ENCODE results near the gene CLPTM1. TPM values are rescaled to one million over a fixed set of nuclear protein-coding genes. Genes with fewer than 3 reads are reported as not detected.
A peak's percentile ranks its signal among the peaks of the same experiment; 100 is the strongest.
"Not testable (repeated sequence)": the region's sequence is repeated elsewhere in the genome, so short reads cannot be mapped to it uniquely, and the experiment has no call there.

Gene CLPTM1
- total and polyA plus RNA-seq, 2 experiments from 2014 or later, result 59.6 to 71.4 TPM

GRCh38 chr19:44993926-44994537 lies 38.9 kb downstream of the CLPTM1 start:
- H3K36me3 ChIP-seq, result peaks cover 15% of the 10 kb centered on the region
- no peaks in the 10 kb centered on the region for H3K4me1 ChIP-seq (ENCODE audit: low read depth)
- H3K4me3 ChIP-seq, result no peak overlapping the region
- no peaks in the 10 kb centered on the region for H3K27me3 ChIP-seq
- DNase-seq (ENCODE audit: low read depth in 1 of 2, low spot score in 1 of 2), result no peak
- no peak for TF ChIP-seq CTCF (IDR thresholded peaks at IDR 0.05; ENCODE audit: low read depth, low read length)
- H3K9me3 ChIP-seq (ENCODE audit: low read depth), result no peaks in the 10 kb centered on the region
- H3K27ac ChIP-seq, result no peak overlapping the region

- Histone ChIP-seq H3K36me3 (no peaks in the 10 kb centered on the region), H3K27ac (no peak overlapping the region), H3K4me1 (ENCODE audit: low read depth) (peaks cover 4% of the 10 kb centered on the region), H3K27me3 (no peaks in the 10 kb centered on the region), H3K4me3 (no peak overlapping the region), H3K9me3 (ENCODE audit: low read depth) (no peaks in the 10 kb centered on the region)
- no peak for TF ChIP-seq CTCF (IDR thresholded peaks at IDR 0.05; ENCODE audit: low read depth, low read length)
- DNase-seq (ENCODE audit: low read depth in 1 of 2, low spot score in 1 of 2), result no peak
Measured at GRCh38 chr19:44998025-44998424, 42.8 kb downstream of the CLPTM1 start.

- not testable (repeated sequence) for H3K4me1 ChIP-seq (ENCODE audit: low read depth); DNase-seq (ENCODE audit: low read depth in 1 of 2, low spot score in 1 of 2); H3K4me3 ChIP-seq; H3K36me3 ChIP-seq; H3K27me3 ChIP-seq; H3K27ac ChIP-seq; H3K9me3 ChIP-seq (ENCODE audit: low read depth)
Measured at GRCh38 chr19:44999131-44999925, 44.1 kb downstream of the CLPTM1 start.

GRCh38 chr19:45000665-45001064 lies 45.5 kb downstream of the CLPTM1 start:
- not testable (repeated sequence) for H3K4me1 ChIP-seq (ENCODE audit: low read depth); H3K9me3 ChIP-seq (ENCODE audit: low read depth); H3K36me3 ChIP-seq; H3K27me3 ChIP-seq; DNase-seq (ENCODE audit: low read depth in 1 of 2, low spot score in 1 of 2); H3K4me3 ChIP-seq
- peak overlapping the region; percentile 59 for H3K27ac ChIP-seq

GRCh38 chr19:45001087-45001739 lies 46.0 kb downstream of the CLPTM1 start, which contains the start of gene RELB:
RELB (plus strand) TSS chr19:45001464; CDS start chr19:45001580, 116 bp downstream.
- peak within 1 kb of the TSS; percentile 96 for H3K27ac ChIP-seq
- DNase-seq (ENCODE audit: low read depth in 1 of 2, low spot score in 1 of 2), result peak; percentile 95 to 96
- no peaks in the 10 kb centered on the region for H3K9me3 ChIP-seq (ENCODE audit: low read depth)
- H3K36me3 ChIP-seq, result no peaks in the 10 kb centered on the region
- H3K4me1 ChIP-seq (ENCODE audit: low read depth), result peaks cover 4% of the 10 kb centered on the region
- H3K27me3 ChIP-seq, result no peaks in the 10 kb centered on the region
- no peak for TF ChIP-seq CTCF (IDR thresholded peaks at IDR 0.05; ENCODE audit: low read depth, low read length)
- peak within 1 kb of the TSS; percentile 79 for H3K4me3 ChIP-seq

GRCh38 chr19:45003485-45003884 lies 48.3 kb downstream of the CLPTM1 start:
- no peak for TF ChIP-seq CTCF (IDR thresholded peaks at IDR 0.05; ENCODE audit: low read depth, low read length)
- H3K27me3 ChIP-seq, result no peaks in the 10 kb centered on the region
- H3K36me3 ChIP-seq, result no peaks in the 10 kb centered on the region
- H3K9me3 ChIP-seq (ENCODE audit: low read depth), result no peaks in the 10 kb centered on the region
- no peak for DNase-seq (ENCODE audit: low read depth in 1 of 2, low spot score in 1 of 2)
- H3K4me3 ChIP-seq, result no peak overlapping the region
- no peak overlapping the region for H3K27ac ChIP-seq
- peaks cover 4% of the 10 kb centered on the region for H3K4me1 ChIP-seq (ENCODE audit: low read depth)
